GM23338 (cell line): Measurements from ENCODE around the gene GRIA1. TPM values are rescaled to one million over a fixed set of nuclear protein-coding genes. Genes with fewer than 3 reads are reported as not detected.

ENCODE experiments used
- ATAC-seq: fragments of 200-7000 bp; cut with Tn5 transposase; 3 replicates; pipeline ENCODE4 v1.9.1; 2020
- DNase-seq: peaks from one replicate; pipeline ENCODE4 v3.0.0-alpha.2; 2015; ENCODE audit warnings: low spot score
- H2AFZ ChIP-seq: fragments of 200-600 bp; sonication (generic); 2 replicates; pipeline ENCODE4 v1.8.0; 2016; ENCODE audit warnings: antibody characterized with exemption, mild to moderate bottlenecking, moderate library complexity
- H3F3A ChIP-seq: fragments of 200-600 bp; sonication (generic); replicated peaks from 2 replicates; pipeline ENCODE4 v1.8.0; 2017; ENCODE audit warnings: antibody characterized with exemption, mixed run types, low read depth
- H3K27ac ChIP-seq: fragments of 200-600 bp; sonication (generic); 2 replicates; pipeline ENCODE4 v1.6.1; 2016; ENCODE audit warnings: low read depth
- H3K27me3 ChIP-seq: fragments of 200-600 bp; sonication (generic); 2 replicates; pipeline ENCODE4 v1.8.0; 2016; ENCODE audit warnings: mild to moderate bottlenecking, mixed run types, moderate library complexity; ENCODE audit not compliant: insufficient read depth
- H3K36me3 ChIP-seq: fragments of 200-600 bp; sonication (generic); 2 replicates; pipeline ENCODE4 v1.8.0; 2016; ENCODE audit warnings: mild to moderate bottlenecking; ENCODE audit not compliant: insufficient read depth
- H3K4me1 ChIP-seq: fragments of 200-600 bp; sonication (generic); 2 replicates; pipeline ENCODE4 v1.8.0; 2016; ENCODE audit warnings: mild to moderate bottlenecking, moderate library complexity; ENCODE audit not compliant: insufficient read depth
- H3K4me2 ChIP-seq: fragments of 200-600 bp; sonication (generic); 2 replicates; pipeline ENCODE4 v1.7.1; 2017; ENCODE audit warnings: mixed run types
- H3K4me3 ChIP-seq: fragments of 200-600 bp; sonication (generic); 2 replicates; pipeline ENCODE4 v1.6.1; 2016; ENCODE audit warnings: mixed run types
- H3K79me2 ChIP-seq: fragments of 200-600 bp; sonication (generic); replicated peaks from 2 replicates; pipeline ENCODE4 v1.8.0; 2017; ENCODE audit warnings: mild to moderate bottlenecking; ENCODE audit not compliant: insufficient read depth
- H3K9me2 ChIP-seq: fragments of 200-600 bp; sonication (generic); 2 replicates; pipeline ENCODE4 v1.8.0; 2017; ENCODE audit not compliant: insufficient read depth
- H4K20me1 ChIP-seq: fragments of 200-600 bp; sonication (generic); replicated peaks from 2 replicates; pipeline ENCODE4 v1.8.0; 2017; ENCODE audit warnings: mild to moderate bottlenecking; ENCODE audit not compliant: insufficient read depth
- H3K27ac Mint-ChIP-seq: 2 replicates; pipeline ENCODE4 v1.8.0; 2020; ENCODE audit warnings: inconsistent platforms, mild to moderate bottlenecking, moderate library complexity, mixed read lengths
- H3K27me3 Mint-ChIP-seq: 3 replicates; pipeline ENCODE4 v1.8.0; 2022; ENCODE audit warnings: low read depth, mild to moderate bottlenecking, moderate library complexity, mixed read lengths, inconsistent platforms; ENCODE audit not compliant: insufficient read depth, poor library complexity
- H3K36me3 Mint-ChIP-seq: 3 replicates; pipeline ENCODE4 v1.8.0; 2021; ENCODE audit warnings: low read depth, mild to moderate bottlenecking, inconsistent platforms, moderate library complexity, mixed read lengths
- H3K4me1 Mint-ChIP-seq: 3 replicates; pipeline ENCODE4 v1.8.0; 2020; ENCODE audit warnings: mild to moderate bottlenecking, inconsistent platforms, mixed read lengths
- H3K4me3 Mint-ChIP-seq: 3 replicates; pipeline ENCODE4 v1.8.0; 2021; ENCODE audit warnings: moderate library complexity, mild to moderate bottlenecking, inconsistent platforms, mixed read lengths
- H3K9me3 Mint-ChIP-seq: 3 replicates; pipeline ENCODE4 v1.8.0; 2020; ENCODE audit warnings: moderate library complexity, mild to moderate bottlenecking, inconsistent platforms, mixed read lengths
- CREB1 ChIP-seq: fragments of 250-450 bp; sonication (Bioruptor Pico); IDR thresholded peaks from 2 replicates; pipeline ENCODE4 v1.5.0; 2020; ENCODE audit warnings: low read depth, mild to moderate bottlenecking, moderate library complexity
- CTCF ChIP-seq, 2 experiments: fragments of 200-600 bp in 1 of 2; sonication (generic) in 1 of 2; conservative IDR thresholded peaks; 2 replicates each; pipeline versions ENCODE4 v1.5.1 to v1.6.1; 2016 to 2017; ENCODE audit warnings: antibody characterized with exemption in 2 of 2, low read depth in 2 of 2, mild to moderate bottlenecking in 2 of 2, moderate library complexity in 1 of 2
- ETS1 ChIP-seq: IDR thresholded peaks from 2 replicates; pipeline ENCODE4 v1.6.1; 2016; ENCODE audit warnings: antibody characterized with exemption
- EZH2 ChIP-seq: fragments of 200-600 bp; sonication (generic); IDR thresholded peaks from one replicate; pipeline ENCODE4 v1.8.0; 2017; ENCODE audit warnings: antibody characterized with exemption, mild to moderate bottlenecking, low read depth; ENCODE audit not compliant: unreplicated experiment
- EZH2phosphoT487 ChIP-seq: fragments of 200-600 bp; sonication (generic); IDR thresholded peaks from one replicate; pipeline ENCODE4 v1.8.1; 2018; ENCODE audit warnings: antibody characterized with exemption; ENCODE audit not compliant: unreplicated experiment
- JUNB ChIP-seq: IDR thresholded peaks from one replicate; pipeline ENCODE4 v1.6.1; 2016; ENCODE audit warnings: antibody characterized with exemption; ENCODE audit not compliant: unreplicated experiment
- NANOG ChIP-seq: IDR thresholded peaks from 2 replicates; pipeline ENCODE4 v1.6.1; 2016; ENCODE audit warnings: antibody characterized with exemption, borderline replicate concordance
- POLR2AphosphoS5 ChIP-seq: IDR thresholded peaks from 2 replicates; pipeline ENCODE4 v1.6.1; 2016; ENCODE audit warnings: antibody characterized with exemption, low read depth
- REST ChIP-seq: IDR thresholded peaks from one replicate; pipeline ENCODE4 v1.6.1; 2018; ENCODE audit warnings: antibody characterized with exemption; ENCODE audit not compliant: unreplicated experiment
- STAT1 ChIP-seq: IDR thresholded peaks from one replicate; pipeline ENCODE4 v1.6.1; 2016; ENCODE audit warnings: antibody characterized with exemption; ENCODE audit not compliant: unreplicated experiment
- ZNF114 ChIP-seq: fragments of 250-450 bp; sonication (Bioruptor Pico); IDR thresholded peaks from 2 replicates; pipeline ENCODE4 v1.5.0; 2020; ENCODE audit warnings: mild to moderate bottlenecking, moderate library complexity
- ZNF331 ChIP-seq: fragments of 250-450 bp; sonication (Bioruptor Pico); IDR thresholded peaks from 2 replicates; pipeline ENCODE4 v1.5.0; 2020; ENCODE audit warnings: low read depth, mild to moderate bottlenecking, moderate library complexity
- ZNF462 ChIP-seq: fragments of 250-450 bp; sonication (Bioruptor Pico); IDR thresholded peaks from 2 replicates; pipeline ENCODE4 v1.5.0; 2020; ENCODE audit warnings: mild to moderate bottlenecking, moderate library complexity
- polyA plus RNA-seq: library from polyadenylated mRNA; unstranded; fragments of >200 nt; fragmentation: Nextera tagmentation; extraction: Ambion mirVana; gene quantifications from 2 replicates; pipeline ENCODE4 v1.2.1, GENCODE V29; 2016
- total RNA-seq: library from RNA; depleted of rRNA; stranded (reverse); fragments of >200 nt; shearing (Covaris generic); gene quantifications from 2 replicates; pipeline ENCODE4 v1.2.3, GENCODE V29; 2014

GRIA1 gene
- total and polyA plus RNA-seq, 2 experiments from 2014 or later = 1.0 to 1.7 TPM

GRCh38 chr5:153809166-153809565 lies 318.7 kb downstream of the GRIA1 start (continued):
- TF ChIP-seq ZNF462 = no peak
- no peak for TF ChIP-seq STAT1
- TF ChIP-seq ZNF331 (CRISPR knock-in tag) = no peak
- no peak for TF ChIP-seq NANOG

GRCh38 chr5:153813901-153814300 lies 323.4 kb downstream of the GRIA1 start:
- no peaks in the 10 kb centered on the region for H3K4me1 ChIP-seq
- H3K4me2 ChIP-seq = no peak overlapping the region
- H3K4me3 Mint-ChIP-seq = no peak overlapping the region
- no peaks in the 10 kb centered on the region for H3K36me3 ChIP-seq
- DNase-seq (no peak), ATAC-seq (no peak)
- no peaks in the 10 kb centered on the region for H3F3A ChIP-seq
- no peaks in the 10 kb centered on the region for H3K27me3 Mint-ChIP-seq
- no peaks in the 10 kb centered on the region for H3K4me1 Mint-ChIP-seq
- H2AFZ ChIP-seq = no peak overlapping the region
- H3K27ac ChIP-seq = no peak overlapping the region
- no peaks in the 10 kb centered on the region for H3K36me3 Mint-ChIP-seq
- H3K9me2 ChIP-seq = peaks cover 23% of the 10 kb centered on the region
- TF ChIP-seq ETS1 = no peak
- TF ChIP-seq CREB1 (CRISPR knock-in tag) = no peak
- TF ChIP-seq POLR2AphosphoS5 = no peak
- no peak for TF ChIP-seq CTCF (conservative IDR thresholded peaks at IDR 0.05; ENCODE audit: low read depth in 2 of 2)
- no peak for TF ChIP-seq ZNF114 (CRISPR knock-in tag)
- TF ChIP-seq EZH2 = no peak
- no peak for TF ChIP-seq ZNF331 (CRISPR knock-in tag)
- no peak for TF ChIP-seq REST
- TF ChIP-seq EZH2phosphoT487 = no peak
- TF ChIP-seq STAT1 = no peak
- no peak for TF ChIP-seq JUNB
- no peak for TF ChIP-seq NANOG
- no peaks in the 10 kb centered on the region for H3K79me2 ChIP-seq
- no peaks in the 10 kb centered on the region for H4K20me1 ChIP-seq
- no peak overlapping the region for H3K27ac Mint-ChIP-seq
- no peak overlapping the region for H3K4me3 ChIP-seq
- H3K9me3 Mint-ChIP-seq = no peaks in the 10 kb centered on the region
- H3K27me3 ChIP-seq = no peaks in the 10 kb centered on the region
